ENCODE measurements around the gene ICE2. TPM values are rescaled to one million over a fixed set of nuclear protein-coding genes. Genes with fewer than 3 reads are reported as not detected.

The ICE2 gene
- total RNA-seq, 2 experiments from 2014 or later, result 74.1 to 74.5 TPM

DNA sequence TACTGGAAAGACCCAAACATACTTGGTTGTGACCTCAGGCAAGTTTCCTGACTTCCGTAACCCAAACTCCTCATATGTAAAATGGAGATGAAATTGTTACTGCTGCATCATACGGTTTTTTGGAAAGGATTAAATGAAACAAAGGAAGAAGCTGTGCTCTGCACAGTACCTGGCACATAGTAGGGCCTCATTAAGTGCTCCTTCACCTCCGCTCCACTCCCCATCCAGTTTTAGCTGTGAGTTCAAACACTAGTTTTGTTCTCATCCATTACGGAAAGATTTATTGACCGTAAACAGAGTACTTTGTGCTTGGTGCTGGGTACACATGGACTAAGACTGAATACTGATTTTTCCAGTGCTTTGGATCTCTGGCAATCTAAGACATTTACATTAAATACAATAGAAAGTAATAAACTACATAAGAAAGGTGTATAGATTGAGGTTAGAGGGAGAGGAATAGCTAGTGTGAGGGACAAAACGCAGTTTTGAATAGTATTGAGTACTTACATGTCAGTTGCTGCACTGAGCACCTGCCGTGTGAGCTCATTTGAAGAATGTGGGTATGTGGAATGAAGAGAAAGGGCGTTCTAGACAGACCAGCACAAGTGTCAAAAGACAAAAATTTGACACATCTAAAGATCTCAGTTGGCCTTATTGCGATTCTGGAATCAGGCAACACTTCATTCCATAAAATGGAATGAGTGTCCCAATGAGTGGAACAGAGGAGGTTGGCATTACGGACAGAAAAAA is 594 bp upstream of the ICE2 start:
- ATAC-seq (peak; percentile 20), DNase-seq (peak; percentile 38)
- ChIA-PET POLR2A (interaction anchor here (0.6 to 1.5 kb wide), 9 partner anchors 9 to 104 kb away, joined by 3 to 10 read pairs (median 3); partner anchors contain the start of gene ANXA2), CTCF (interaction anchor here (0.8 to 4.3 kb wide), 3 partner anchors 27 to 120 kb away, joined by 4 to 22 read pairs (median 5); no protein-coding TSS in a partner anchor)
- Mint-ChIP-seq H3K27ac (peak overlapping the region; percentile 96), H3K36me3 (ENCODE audit: low read depth) (peaks cover 34% of the 10 kb centered on the region), H3K27me3 (no peaks in the 10 kb centered on the region), H3K9me3 (no peaks in the 10 kb centered on the region), H3K4me1 (ENCODE audit: low read depth) (peaks cover 56% of the 10 kb centered on the region), H3K4me3 (peak overlapping the region; percentile 96)
- intact Hi-C loops (cut with micrococcal nuclease), result no loop called here
- TF ChIP-seq, protein P1, sequence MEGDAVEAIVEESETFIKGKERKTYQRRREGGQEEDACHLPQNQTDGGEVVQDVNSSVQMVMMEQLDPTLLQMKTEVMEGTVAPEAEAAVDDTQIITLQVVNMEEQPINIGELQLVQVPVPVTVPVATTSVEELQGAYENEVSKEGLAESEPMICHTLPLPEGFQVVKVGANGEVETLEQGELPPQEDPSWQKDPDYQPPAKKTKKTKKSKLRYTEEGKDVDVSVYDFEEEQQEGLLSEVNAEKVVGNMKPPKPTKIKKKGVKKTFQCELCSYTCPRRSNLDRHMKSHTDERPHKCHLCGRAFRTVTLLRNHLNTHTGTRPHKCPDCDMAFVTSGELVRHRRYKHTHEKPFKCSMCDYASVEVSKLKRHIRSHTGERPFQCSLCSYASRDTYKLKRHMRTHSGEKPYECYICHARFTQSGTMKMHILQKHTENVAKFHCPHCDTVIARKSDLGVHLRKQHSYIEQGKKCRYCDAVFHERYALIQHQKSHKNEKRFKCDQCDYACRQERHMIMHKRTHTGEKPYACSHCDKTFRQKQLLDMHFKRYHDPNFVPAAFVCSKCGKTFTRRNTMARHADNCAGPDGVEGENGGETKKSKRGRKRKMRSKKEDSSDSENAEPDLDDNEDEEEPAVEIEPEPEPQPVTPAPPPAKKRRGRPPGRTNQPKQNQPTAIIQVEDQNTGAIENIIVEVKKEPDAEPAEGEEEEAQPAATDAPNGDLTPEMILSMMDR (IDR thresholded peaks at IDR 0.05), result no peak

DNA sequence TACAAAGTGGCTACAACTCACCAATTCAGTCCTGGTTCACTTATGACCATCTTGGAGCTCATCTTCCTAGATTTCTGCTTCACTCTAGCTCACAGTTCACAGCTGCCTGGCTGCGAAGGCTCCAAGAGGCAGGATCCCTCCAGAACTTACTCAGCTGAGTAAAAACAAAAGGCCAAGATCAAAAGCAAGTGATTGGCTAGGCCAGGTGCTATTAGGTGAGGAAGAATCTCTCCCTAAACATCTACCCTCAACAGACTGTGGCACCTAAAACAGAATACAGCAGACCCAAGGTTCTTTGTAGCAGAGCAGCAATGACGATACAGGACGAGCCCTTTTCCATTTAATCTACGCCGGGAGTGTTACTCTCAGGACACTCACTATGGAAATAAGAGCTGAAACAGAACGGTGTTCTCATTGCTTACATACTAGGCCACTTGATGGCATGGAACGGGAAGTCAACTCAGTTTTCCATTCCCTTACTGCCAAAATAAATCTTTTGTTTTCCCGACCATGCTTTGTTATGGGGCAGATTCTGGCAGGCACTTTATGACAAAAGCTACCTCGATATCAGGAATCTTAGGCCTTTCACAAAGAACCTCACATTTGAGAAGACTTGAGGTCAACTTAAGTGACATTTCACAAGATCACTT is 901 bp downstream of the ICE2 start:
- ATAC-seq, result no peak
- POLR2A ChIA-PET, result interaction anchor here (0.8 to 0.9 kb wide), 4 partner anchors 55 to 242 kb away, joined by 3 read pairs; no protein-coding TSS in a partner anchor
- no peaks in the 10 kb centered on the region for H3K27me3 Mint-ChIP-seq
- peak overlapping the region; percentile 96 for H3K4me3 Mint-ChIP-seq
- TF ChIP-seq, protein P1 (IDR thresholded peaks at IDR 0.05), result no peak
- peaks cover 50% of the 10 kb centered on the region for H3K4me1 Mint-ChIP-seq (ENCODE audit: low read depth)
- H3K9me3 Mint-ChIP-seq, result no peaks in the 10 kb centered on the region
- intact Hi-C loops (cut with micrococcal nuclease), result no loop called here
- peaks cover 42% of the 10 kb centered on the region for H3K36me3 Mint-ChIP-seq (ENCODE audit: low read depth)
- H3K27ac Mint-ChIP-seq, result peak overlapping the region; percentile 96
- no peak for DNase-seq
- CTCF ChIA-PET, result interaction anchor here (0.7 to 2.9 kb wide), 4 partner anchors 43 to 439 kb away, joined by 3 to 15 read pairs (median 4); no protein-coding TSS in a partner anchor

DNA sequence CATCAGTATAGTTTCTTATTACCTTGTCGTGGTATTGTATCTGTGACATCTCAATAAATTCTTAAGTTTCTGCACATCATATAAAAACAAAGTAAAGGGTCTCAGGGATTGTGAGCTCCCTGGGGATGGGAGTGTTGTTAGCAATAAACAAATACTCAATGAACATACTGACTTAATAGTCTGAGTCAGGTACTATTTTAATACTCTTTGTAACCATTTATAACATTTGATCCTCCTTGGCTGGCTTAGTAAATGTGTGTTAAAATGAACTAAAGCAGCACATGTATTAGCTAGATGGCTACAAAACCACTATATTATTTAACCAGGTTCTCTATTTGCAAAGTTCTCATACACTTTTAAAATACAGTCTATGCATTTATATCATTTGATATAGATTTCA is 1.8 kb downstream of the ICE2 start:
- DNase-seq, result no peak
- Mint-ChIP-seq H3K27ac (no peak overlapping the region), H3K4me1 (ENCODE audit: low read depth) (peaks cover 52% of the 10 kb centered on the region), H3K9me3 (no peaks in the 10 kb centered on the region), H3K36me3 (ENCODE audit: low read depth) (peaks cover 45% of the 10 kb centered on the region), H3K27me3 (no peaks in the 10 kb centered on the region), H3K4me3 (peak overlapping the region; percentile 96)
- POLR2A ChIA-PET, result no interaction called here
- CTCF ChIA-PET, result interaction anchor here (1.3 to 2.9 kb wide), 2 partner anchors 44 to 74 kb away, joined by 3 to 15 read pairs; no protein-coding TSS in a partner anchor
- no peak for ATAC-seq
- intact Hi-C loops (cut with micrococcal nuclease), result no loop called here
- TF ChIP-seq, protein P1 (IDR thresholded peaks at IDR 0.05), result no peak

DNA sequence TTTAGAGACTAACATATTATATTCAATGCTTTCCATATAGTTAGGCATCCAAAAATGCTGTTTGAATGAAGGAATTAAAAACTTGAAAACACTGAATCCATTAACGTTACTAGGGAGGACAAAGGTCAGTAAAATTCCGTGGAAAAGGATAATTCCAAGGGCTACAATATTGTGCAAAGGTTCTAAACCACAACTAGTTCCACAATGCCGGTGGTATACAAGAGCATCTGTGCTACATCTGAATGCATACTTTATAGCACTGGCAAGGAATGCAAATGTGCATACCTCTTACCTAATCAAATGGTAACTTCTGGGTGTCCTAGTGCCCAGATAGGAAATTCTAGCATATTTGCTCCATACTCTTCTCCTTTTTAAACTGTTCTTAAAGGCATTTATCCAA is 2.2 kb downstream of the ICE2 start:
- ChIA-PET CTCF (interaction anchor here (0.6 to 2.9 kb wide), 2 partner anchors 44 to 764 kb away, joined by 3 to 15 read pairs; no protein-coding TSS in a partner anchor), POLR2A (no interaction called here)
- no peak overlapping the region for H3K27ac Mint-ChIP-seq
- TF ChIP-seq, protein P1 (IDR thresholded peaks at IDR 0.05), result no peak
- H3K9me3 Mint-ChIP-seq, result no peaks in the 10 kb centered on the region
- peak overlapping the region; percentile 96 for H3K4me3 Mint-ChIP-seq
- intact Hi-C loops (cut with micrococcal nuclease), result no loop called here
- DNase-seq, result no peak
- ATAC-seq, result no peak
- H3K27me3 Mint-ChIP-seq, result no peaks in the 10 kb centered on the region
- H3K36me3 Mint-ChIP-seq (ENCODE audit: low read depth), result peaks cover 43% of the 10 kb centered on the region
- H3K4me1 Mint-ChIP-seq (ENCODE audit: low read depth), result peaks cover 50% of the 10 kb centered on the region
